Cortex of kidney (tissue), 1 donor: ENCODE measurements around the gene LDAH.

Experiments used
- DNase-seq: peaks from one replicate; lab custom pipeline; 2025; lab: John Stamatoyannopoulos, UW

LDAH gene

GRCh38 chr2:20650877-20651730 is 171.8 kb downstream of the LDAH start, which contains the start of gene HS1BP3:
Gene HS1BP3 (minus strand): TSS chr2:20651098. CDS start chr2:20651063, 35 bp downstream.
- DNase-seq: no peak

GRCh38 chr2:20650393-20650876 is 172.5 kb downstream of the LDAH start:
- no peak for DNase-seq

- no peak for DNase-seq
These were observed 172.9 kb downstream of the LDAH start for GRCh38 chr2:20649976-20650375.

- DNase-seq: no peak
These were observed 173.3 kb downstream of the LDAH start for GRCh38 chr2:20649576-20649975.

- DNase-seq: no peak
These were observed 174.1 kb downstream of the LDAH start for GRCh38 chr2:20648831-20649230.

GRCh38 chr2:20648206-20648605 is 174.7 kb downstream of the LDAH start:
- no peak for DNase-seq

GRCh38 chr2:20647738-20648137 is 175.2 kb downstream of the LDAH start:
- DNase-seq: no peak

GRCh38 chr2:20647211-20647610 is 175.7 kb downstream of the LDAH start:
- no peak for DNase-seq

- no peak for DNase-seq
These were observed 176.5 kb downstream of the LDAH start for GRCh38 chr2:20646446-20646845.

- DNase-seq: no peak
These were observed 177.1 kb downstream of the LDAH start for GRCh38 chr2:20645761-20646160.

- DNase-seq: no peak
These were observed 177.6 kb downstream of the LDAH start for GRCh38 chr2:20645301-20645701.

GRCh38 chr2:20643826-20644225 is 179.1 kb downstream of the LDAH start:
- no peak for DNase-seq

GRCh38 chr2:20643060-20643459 is 179.8 kb downstream of the LDAH start:
- DNase-seq: no peak

GRCh38 chr2:20642055-20642971 is 180.6 kb downstream of the LDAH start:
- no peak for DNase-seq

- no peak for DNase-seq
These were observed 181.5 kb downstream of the LDAH start for GRCh38 chr2:20641123-20641985.

GRCh38 chr2:20640411-20641122 is 182.3 kb downstream of the LDAH start:
- no peak for DNase-seq

- DNase-seq: no peak
These were observed 184.1 kb downstream of the LDAH start for GRCh38 chr2:20638646-20639430.

GRCh38 chr2:20638014-20638413 is 184.9 kb downstream of the LDAH start:
- no peak for DNase-seq

- DNase-seq: no peak
These were observed 185.8 kb downstream of the LDAH start for GRCh38 chr2:20637147-20637546.
